HEK293 (cell line): Measurements from ENCODE around the gene GART.

Experiments used
- BCL11A ChIP-seq: fragments of 450-650 bp; formaldehyde crosslinking; IDR thresholded peaks from 2 replicates; pipeline ENCODE4 v1.5.1; 2016; ENCODE audit warnings: low read depth, missing biosample characterization, missing genetic modification characterization
- KLF1 ChIP-seq: fragments of 450-650 bp; formaldehyde crosslinking; IDR thresholded peaks from 2 replicates; pipeline ENCODE4 v1.5.1; 2016; ENCODE audit warnings: missing biosample characterization, missing genetic modification characterization
- KLF16 ChIP-seq: fragments of 450-650 bp; formaldehyde crosslinking; IDR thresholded peaks from 2 replicates; pipeline ENCODE4 v1.5.1; 2017; ENCODE audit warnings: missing biosample characterization, missing genetic modification characterization
- ZFHX2 ChIP-seq: fragments of 450-650 bp; formaldehyde crosslinking; conservative IDR thresholded peaks from 2 replicates; pipeline ENCODE4 v1.5.1; 2016; ENCODE audit warnings: missing biosample characterization, missing genetic modification characterization
- ZNF146 ChIP-seq: fragments of 450-650 bp; formaldehyde crosslinking; IDR thresholded peaks from 2 replicates; pipeline ENCODE4 v1.5.1; 2016; ENCODE audit warnings: missing biosample characterization, missing genetic modification characterization
- ZNF16 ChIP-seq: fragments of 450-650 bp; formaldehyde crosslinking; IDR thresholded peaks from 2 replicates; pipeline ENCODE4 v1.5.1; 2016; ENCODE audit warnings: low read depth, missing biosample characterization, missing genetic modification characterization
- ZNF19 ChIP-seq: fragments of 450-650 bp; formaldehyde crosslinking; IDR thresholded peaks from 2 replicates; pipeline ENCODE4; 2016; ENCODE audit warnings: missing biosample characterization, missing genetic modification characterization, low read depth
- ZNF202 ChIP-seq: fragments of 450-650 bp; formaldehyde crosslinking; IDR thresholded peaks from 2 replicates; pipeline ENCODE4 v1.5.1; 2016; ENCODE audit warnings: missing biosample characterization, missing genetic modification characterization, borderline replicate concordance
- ZNF239 ChIP-seq: fragments of 450-650 bp; formaldehyde crosslinking; IDR thresholded peaks from 2 replicates; pipeline ENCODE4 v1.5.1; 2016; ENCODE audit warnings: missing biosample characterization, missing genetic modification characterization
- ZNF37A ChIP-seq: fragments of 450-650 bp; IDR thresholded peaks from 2 replicates; pipeline ENCODE4 v1.5.1; 2018; ENCODE audit warnings: missing biosample characterization, missing genetic modification characterization
- ZNF391 ChIP-seq: fragments of 450-650 bp; formaldehyde crosslinking; IDR thresholded peaks from 2 replicates; pipeline ENCODE4 v1.5.1; 2016; ENCODE audit warnings: low read depth, missing biosample characterization, missing genetic modification characterization, borderline replicate concordance
- ZNF426 ChIP-seq: fragments of 450-650 bp; formaldehyde crosslinking; IDR thresholded peaks from 2 replicates; pipeline ENCODE4 v1.5.1; 2017; ENCODE audit warnings: missing biosample characterization, missing genetic modification characterization, mild to moderate bottlenecking, inconsistent platforms, moderate library complexity
- ZNF501 ChIP-seq: fragments of 450-650 bp; formaldehyde crosslinking; IDR thresholded peaks from 2 replicates; pipeline ENCODE4 v1.5.1; 2016; ENCODE audit warnings: missing biosample characterization, missing genetic modification characterization
- ZNF555 ChIP-seq: fragments of 450-650 bp; formaldehyde crosslinking; conservative IDR thresholded peaks from 2 replicates; pipeline ENCODE4 v1.5.1; 2017; ENCODE audit warnings: missing biosample characterization, mild to moderate bottlenecking, missing genetic modification characterization, inconsistent platforms
- ZNF624 ChIP-seq: fragments of 450-650 bp; formaldehyde crosslinking; IDR thresholded peaks from 2 replicates; pipeline ENCODE4 v1.5.1; 2017; ENCODE audit warnings: missing biosample characterization, missing genetic modification characterization
- ZNF654 ChIP-seq: fragments of 450-650 bp; formaldehyde crosslinking; IDR thresholded peaks from 2 replicates; pipeline ENCODE4 v1.5.1; 2016; ENCODE audit warnings: low read depth, missing biosample characterization, missing genetic modification characterization
- ZNF658 ChIP-seq: fragments of 450-650 bp; formaldehyde crosslinking; IDR thresholded peaks from 2 replicates; pipeline ENCODE4; 2016; ENCODE audit warnings: missing biosample characterization, missing genetic modification characterization
- ZNF76 ChIP-seq: fragments of 450-650 bp; formaldehyde crosslinking; IDR thresholded peaks from 2 replicates; pipeline ENCODE4; 2016; ENCODE audit warnings: low read depth, missing biosample characterization, missing genetic modification characterization, borderline replicate concordance
- ZNF768 ChIP-seq: fragments of 450-650 bp; formaldehyde crosslinking; IDR thresholded peaks from 2 replicates; pipeline ENCODE4 v1.5.1; 2018; ENCODE audit warnings: missing biosample characterization, mild to moderate bottlenecking, missing genetic modification characterization
- TF ChIP-seq, protein P1 (sequence below): fragments of 450-650 bp; formaldehyde crosslinking; IDR thresholded peaks from 2 replicates; pipeline ENCODE4 v1.5.1; 2017; ENCODE audit warnings: missing biosample characterization, missing genetic modification characterization
- TF ChIP-seq, protein P2 (sequence below): fragments of 450-650 bp; formaldehyde crosslinking; IDR thresholded peaks from 2 replicates; pipeline ENCODE4 v1.5.1; 2016; ENCODE audit warnings: missing biosample characterization, missing genetic modification characterization
- TF ChIP-seq, protein P3 (sequence below): fragments of 450-650 bp; formaldehyde crosslinking; IDR thresholded peaks from 2 replicates; pipeline ENCODE4 v1.5.1; 2016; ENCODE audit warnings: missing biosample characterization, missing genetic modification characterization, low read depth
- TF ChIP-seq, protein P4 (sequence below): fragments of 450-650 bp; formaldehyde crosslinking; IDR thresholded peaks from 2 replicates; pipeline ENCODE4 v1.5.1; 2016; ENCODE audit warnings: missing biosample characterization, missing genetic modification characterization, borderline replicate concordance
- TF ChIP-seq, protein P5 (sequence below): fragments of 450-650 bp; formaldehyde crosslinking; IDR thresholded peaks from 2 replicates; pipeline ENCODE4 v1.5.1; 2016; ENCODE audit warnings: missing biosample characterization, missing genetic modification characterization

GART gene

DNA sequence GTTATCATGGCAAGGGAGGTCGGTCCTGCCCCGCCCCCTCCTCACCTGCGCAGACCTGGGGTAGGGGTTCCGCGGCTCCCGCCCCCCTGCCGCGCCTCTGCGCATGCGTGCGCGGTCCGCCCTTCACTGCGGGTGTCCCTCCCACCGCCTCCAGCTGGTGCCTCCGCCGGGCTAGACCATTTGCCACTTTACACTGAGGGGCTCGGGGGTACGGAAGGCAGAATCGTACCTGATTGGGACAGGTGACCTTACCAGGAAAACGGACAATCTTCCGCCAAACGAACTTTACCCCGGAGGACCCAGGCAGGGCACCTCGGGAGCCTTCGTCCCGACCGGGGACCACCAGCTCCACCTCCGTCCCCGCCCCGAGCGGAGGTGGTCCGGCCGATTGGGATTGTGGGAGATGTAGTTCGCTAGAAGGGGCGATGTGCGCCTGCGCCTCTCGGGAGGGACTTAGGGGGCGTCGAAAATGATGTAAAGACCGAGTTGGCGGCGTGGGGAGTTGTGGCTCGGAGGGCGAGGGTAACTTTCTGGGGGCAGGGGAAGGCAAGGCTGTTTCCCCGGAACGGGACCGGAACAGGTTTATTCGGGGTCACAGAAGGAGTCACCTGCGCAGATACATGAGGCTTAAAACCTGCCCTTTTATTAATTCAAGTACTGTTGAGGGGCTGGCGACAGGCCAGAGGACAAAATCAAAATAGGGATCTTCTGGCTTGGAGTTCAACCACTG is 50.4 kb downstream of the GART start, which contains the start of gene DNAJC28 (continued):
- TF ChIP-seq ZNF37A (tag by site-specific recombination), result no peak
- no peak for TF ChIP-seq ZNF16 (tag by site-specific recombination)
- TF ChIP-seq ZNF624, result peak; percentile 42; the same call in 1 of the 2 replicates
- no peak for TF ChIP-seq ZNF555 (tag by site-specific recombination)
- TF ChIP-seq KLF1 (tag by site-specific recombination), result peak; percentile 75
- TF ChIP-seq ZNF768 (tag by site-specific recombination), result no peak
- TF ChIP-seq KLF16 (tag by site-specific recombination), result peak; percentile 97
- TF ChIP-seq ZNF391 (tag by site-specific recombination), result 0 out of 2 replicates have a peak, but pooled peaks have one; percentile 14
- TF ChIP-seq ZNF76 (tag by site-specific recombination), result peak; percentile 98
- TF ChIP-seq ZFHX2, result peak; percentile 98
- TF ChIP-seq ZNF426 (tag by site-specific recombination), result no peak
- TF ChIP-seq, protein P1, sequence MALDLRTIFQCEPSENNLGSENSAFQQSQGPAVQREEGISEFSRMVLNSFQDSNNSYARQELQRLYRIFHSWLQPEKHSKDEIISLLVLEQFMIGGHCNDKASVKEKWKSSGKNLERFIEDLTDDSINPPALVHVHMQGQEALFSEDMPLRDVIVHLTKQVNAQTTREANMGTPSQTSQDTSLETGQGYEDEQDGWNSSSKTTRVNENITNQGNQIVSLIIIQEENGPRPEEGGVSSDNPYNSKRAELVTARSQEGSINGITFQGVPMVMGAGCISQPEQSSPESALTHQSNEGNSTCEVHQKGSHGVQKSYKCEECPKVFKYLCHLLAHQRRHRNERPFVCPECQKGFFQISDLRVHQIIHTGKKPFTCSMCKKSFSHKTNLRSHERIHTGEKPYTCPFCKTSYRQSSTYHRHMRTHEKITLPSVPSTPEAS (tag by site-specific recombination), result no peak
- TF ChIP-seq ZNF146, result no peak
- TF ChIP-seq ZNF501 (tag by site-specific recombination), result no peak
- no peak for TF ChIP-seq ZNF19 (tag by site-specific recombination)
- TF ChIP-seq, protein P2, sequence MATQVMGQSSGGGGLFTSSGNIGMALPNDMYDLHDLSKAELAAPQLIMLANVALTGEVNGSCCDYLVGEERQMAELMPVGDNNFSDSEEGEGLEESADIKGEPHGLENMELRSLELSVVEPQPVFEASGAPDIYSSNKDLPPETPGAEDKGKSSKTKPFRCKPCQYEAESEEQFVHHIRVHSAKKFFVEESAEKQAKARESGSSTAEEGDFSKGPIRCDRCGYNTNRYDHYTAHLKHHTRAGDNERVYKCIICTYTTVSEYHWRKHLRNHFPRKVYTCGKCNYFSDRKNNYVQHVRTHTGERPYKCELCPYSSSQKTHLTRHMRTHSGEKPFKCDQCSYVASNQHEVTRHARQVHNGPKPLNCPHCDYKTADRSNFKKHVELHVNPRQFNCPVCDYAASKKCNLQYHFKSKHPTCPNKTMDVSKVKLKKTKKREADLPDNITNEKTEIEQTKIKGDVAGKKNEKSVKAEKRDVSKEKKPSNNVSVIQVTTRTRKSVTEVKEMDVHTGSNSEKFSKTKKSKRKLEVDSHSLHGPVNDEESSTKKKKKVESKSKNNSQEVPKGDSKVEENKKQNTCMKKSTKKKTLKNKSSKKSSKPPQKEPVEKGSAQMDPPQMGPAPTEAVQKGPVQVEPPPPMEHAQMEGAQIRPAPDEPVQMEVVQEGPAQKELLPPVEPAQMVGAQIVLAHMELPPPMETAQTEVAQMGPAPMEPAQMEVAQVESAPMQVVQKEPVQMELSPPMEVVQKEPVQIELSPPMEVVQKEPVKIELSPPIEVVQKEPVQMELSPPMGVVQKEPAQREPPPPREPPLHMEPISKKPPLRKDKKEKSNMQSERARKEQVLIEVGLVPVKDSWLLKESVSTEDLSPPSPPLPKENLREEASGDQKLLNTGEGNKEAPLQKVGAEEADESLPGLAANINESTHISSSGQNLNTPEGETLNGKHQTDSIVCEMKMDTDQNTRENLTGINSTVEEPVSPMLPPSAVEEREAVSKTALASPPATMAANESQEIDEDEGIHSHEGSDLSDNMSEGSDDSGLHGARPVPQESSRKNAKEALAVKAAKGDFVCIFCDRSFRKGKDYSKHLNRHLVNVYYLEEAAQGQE (tag by site-specific recombination), result no peak
- no peak for TF ChIP-seq ZNF239 (tag by site-specific recombination)
- no peak for TF ChIP-seq ZNF658 (tag by site-specific recombination)
- TF ChIP-seq, protein P3, sequence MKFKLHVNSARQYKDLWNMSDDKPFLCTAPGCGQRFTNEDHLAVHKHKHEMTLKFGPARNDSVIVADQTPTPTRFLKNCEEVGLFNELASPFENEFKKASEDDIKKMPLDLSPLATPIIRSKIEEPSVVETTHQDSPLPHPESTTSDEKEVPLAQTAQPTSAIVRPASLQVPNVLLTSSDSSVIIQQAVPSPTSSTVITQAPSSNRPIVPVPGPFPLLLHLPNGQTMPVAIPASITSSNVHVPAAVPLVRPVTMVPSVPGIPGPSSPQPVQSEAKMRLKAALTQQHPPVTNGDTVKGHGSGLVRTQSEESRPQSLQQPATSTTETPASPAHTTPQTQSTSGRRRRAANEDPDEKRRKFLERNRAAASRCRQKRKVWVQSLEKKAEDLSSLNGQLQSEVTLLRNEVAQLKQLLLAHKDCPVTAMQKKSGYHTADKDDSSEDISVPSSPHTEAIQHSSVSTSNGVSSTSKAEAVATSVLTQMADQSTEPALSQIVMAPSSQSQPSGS (tag by site-specific recombination), result no peak
- no peak for TF ChIP-seq ZNF202 (tag by site-specific recombination)
- TF ChIP-seq, protein P4, sequence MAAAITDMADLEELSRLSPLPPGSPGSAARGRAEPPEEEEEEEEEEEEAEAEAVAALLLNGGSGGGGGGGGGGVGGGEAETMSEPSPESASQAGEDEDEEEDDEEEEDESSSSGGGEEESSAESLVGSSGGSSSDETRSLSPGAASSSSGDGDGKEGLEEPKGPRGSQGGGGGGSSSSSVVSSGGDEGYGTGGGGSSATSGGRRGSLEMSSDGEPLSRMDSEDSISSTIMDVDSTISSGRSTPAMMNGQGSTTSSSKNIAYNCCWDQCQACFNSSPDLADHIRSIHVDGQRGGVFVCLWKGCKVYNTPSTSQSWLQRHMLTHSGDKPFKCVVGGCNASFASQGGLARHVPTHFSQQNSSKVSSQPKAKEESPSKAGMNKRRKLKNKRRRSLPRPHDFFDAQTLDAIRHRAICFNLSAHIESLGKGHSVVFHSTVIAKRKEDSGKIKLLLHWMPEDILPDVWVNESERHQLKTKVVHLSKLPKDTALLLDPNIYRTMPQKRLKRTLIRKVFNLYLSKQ (tag by site-specific recombination), result no peak
- TF ChIP-seq BCL11A (tag by site-specific recombination), result no peak
- TF ChIP-seq, protein P5, sequence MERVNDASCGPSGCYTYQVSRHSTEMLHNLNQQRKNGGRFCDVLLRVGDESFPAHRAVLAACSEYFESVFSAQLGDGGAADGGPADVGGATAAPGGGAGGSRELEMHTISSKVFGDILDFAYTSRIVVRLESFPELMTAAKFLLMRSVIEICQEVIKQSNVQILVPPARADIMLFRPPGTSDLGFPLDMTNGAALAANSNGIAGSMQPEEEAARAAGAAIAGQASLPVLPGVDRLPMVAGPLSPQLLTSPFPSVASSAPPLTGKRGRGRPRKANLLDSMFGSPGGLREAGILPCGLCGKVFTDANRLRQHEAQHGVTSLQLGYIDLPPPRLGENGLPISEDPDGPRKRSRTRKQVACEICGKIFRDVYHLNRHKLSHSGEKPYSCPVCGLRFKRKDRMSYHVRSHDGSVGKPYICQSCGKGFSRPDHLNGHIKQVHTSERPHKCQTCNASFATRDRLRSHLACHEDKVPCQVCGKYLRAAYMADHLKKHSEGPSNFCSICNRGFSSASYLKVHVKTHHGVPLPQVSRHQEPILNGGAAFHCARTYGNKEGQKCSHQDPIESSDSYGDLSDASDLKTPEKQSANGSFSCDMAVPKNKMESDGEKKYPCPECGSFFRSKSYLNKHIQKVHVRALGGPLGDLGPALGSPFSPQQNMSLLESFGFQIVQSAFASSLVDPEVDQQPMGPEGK, result peak; percentile 97
- no peak for TF ChIP-seq ZNF654
